ENCODE data around the gene PNPLA8. TPM values are rescaled to one million over a fixed set of nuclear protein-coding genes. Genes with fewer than 3 reads are reported as not detected.

Gene PNPLA8
- total RNA-seq, 2 donors from 2014 or later = 14.1 to 28.8 TPM

DNA sequence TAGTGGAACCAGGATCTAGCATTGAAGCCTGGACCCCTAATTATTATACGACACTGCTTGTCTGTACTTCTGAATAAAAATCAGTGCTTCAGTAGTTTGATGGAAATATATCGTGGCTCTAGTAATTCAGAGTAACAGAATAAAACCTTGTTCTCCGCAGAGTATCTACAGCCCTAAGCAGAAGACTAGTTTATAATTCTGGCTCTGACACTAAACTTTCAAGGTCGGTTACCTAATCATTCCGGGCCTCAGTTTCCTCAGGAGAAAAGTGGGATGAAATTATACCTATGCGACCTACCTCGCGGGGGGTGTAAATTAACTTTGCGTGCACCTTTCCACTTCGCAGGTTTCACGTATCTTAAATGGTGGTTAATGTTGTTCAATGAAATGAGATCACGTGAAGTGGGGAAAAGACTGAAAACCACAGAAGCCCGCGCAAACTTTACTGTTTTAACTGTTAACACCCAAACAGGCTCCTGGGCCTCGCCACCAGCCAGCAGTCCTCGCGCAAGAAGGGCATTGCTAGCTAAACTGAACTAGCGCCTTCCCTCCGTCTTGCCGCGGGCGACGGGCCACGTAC, 43.0 kb upstream of the PNPLA8 start:
- H3K9me3 ChIP-seq = no peaks in the 10 kb centered on the region
- intact Hi-C loops (cut with DNase I) = loop anchor here (5.0 kb wide), 1 partner anchor 42 kb away; the partner anchor contains the start of gene PNPLA8
- TF ChIP-seq, protein P1, sequence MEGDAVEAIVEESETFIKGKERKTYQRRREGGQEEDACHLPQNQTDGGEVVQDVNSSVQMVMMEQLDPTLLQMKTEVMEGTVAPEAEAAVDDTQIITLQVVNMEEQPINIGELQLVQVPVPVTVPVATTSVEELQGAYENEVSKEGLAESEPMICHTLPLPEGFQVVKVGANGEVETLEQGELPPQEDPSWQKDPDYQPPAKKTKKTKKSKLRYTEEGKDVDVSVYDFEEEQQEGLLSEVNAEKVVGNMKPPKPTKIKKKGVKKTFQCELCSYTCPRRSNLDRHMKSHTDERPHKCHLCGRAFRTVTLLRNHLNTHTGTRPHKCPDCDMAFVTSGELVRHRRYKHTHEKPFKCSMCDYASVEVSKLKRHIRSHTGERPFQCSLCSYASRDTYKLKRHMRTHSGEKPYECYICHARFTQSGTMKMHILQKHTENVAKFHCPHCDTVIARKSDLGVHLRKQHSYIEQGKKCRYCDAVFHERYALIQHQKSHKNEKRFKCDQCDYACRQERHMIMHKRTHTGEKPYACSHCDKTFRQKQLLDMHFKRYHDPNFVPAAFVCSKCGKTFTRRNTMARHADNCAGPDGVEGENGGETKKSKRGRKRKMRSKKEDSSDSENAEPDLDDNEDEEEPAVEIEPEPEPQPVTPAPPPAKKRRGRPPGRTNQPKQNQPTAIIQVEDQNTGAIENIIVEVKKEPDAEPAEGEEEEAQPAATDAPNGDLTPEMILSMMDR (IDR thresholded peaks at IDR 0.05) = no peak
- no peaks in the 10 kb centered on the region for H3K27me3 ChIP-seq
- no peak for DNase-seq
- peaks cover 12% of the 10 kb centered on the region for H3K4me1 ChIP-seq
- peak overlapping the region; percentile 89 for H3K4me3 ChIP-seq
- H3K36me3 ChIP-seq = no peaks in the 10 kb centered on the region
- H3K9ac ChIP-seq (ENCODE audit: low read depth in 2 of 2, low read length in 2 of 2) = peak overlapping the region; percentile 80 to 88
- H3K27ac ChIP-seq = peak overlapping the region; percentile 98

DNA sequence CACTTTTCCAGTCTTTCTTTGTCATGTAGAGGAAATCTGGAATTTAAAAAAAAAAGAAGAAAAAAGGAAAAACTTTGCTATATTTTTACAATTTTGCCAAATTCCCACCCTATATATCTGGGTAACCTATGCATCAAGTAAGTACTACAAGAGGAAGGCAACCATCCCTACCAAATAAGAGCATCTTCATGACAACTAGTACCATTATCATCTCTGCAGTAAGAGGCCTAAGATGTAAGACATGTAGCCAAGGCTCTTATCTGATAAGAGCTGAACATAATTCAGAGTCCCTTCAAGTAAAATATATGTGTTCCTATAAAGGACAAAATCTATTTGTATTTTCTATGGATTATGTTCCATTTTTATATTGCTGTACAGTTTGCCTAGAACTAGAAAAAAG, 40.1 kb upstream of the PNPLA8 start:
- Histone ChIP-seq H3K9me3 (no peaks in the 10 kb centered on the region), H3K27me3 (no peaks in the 10 kb centered on the region), H3K27ac (no peak overlapping the region), H3K9ac (ENCODE audit: low read depth in 2 of 2, low read length in 2 of 2) (no peak overlapping the region), H3K4me3 (no peak overlapping the region), H3K4me1 (peaks cover 8% of the 10 kb centered on the region), H3K36me3 (no peaks in the 10 kb centered on the region)
- TF ChIP-seq, protein P1 (IDR thresholded peaks at IDR 0.05) = no peak
- no peak for DNase-seq
- intact Hi-C loops (cut with DNase I) = loop anchor here (5.0 kb wide), 1 partner anchor 39 kb away; the partner anchor contains the start of gene PNPLA8

DNA sequence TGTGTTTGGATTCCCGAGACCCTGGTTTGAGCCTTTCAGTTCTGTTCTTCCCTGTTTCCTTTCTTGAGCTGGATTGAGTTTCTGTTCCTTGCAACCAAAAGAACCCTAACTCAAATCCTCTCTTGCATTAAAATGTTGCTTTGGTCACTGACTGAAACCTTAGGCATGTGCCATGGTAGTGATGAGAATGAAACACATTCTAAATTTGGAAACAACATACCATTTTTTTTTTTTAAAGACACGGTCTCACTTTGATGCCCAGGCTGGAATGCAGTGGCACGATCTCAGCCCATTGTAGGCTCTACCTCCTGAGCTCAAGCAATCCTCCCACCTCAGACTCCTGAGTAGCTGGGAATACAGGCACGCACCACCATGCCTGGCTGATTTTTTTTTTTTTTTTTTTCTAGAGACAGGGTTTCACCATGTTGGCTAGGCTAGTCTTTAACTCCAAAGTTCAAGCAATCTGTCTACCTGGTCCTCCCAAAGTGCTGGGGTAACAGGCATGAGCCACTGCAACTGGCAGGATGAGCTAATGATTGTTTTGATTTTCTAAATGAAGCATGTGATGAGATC, 35.2 kb upstream of the PNPLA8 start:
- Histone ChIP-seq H3K4me1 (no peaks in the 10 kb centered on the region), H3K4me3 (no peak overlapping the region), H3K36me3 (no peaks in the 10 kb centered on the region), H3K9ac (ENCODE audit: low read depth in 2 of 2, low read length in 2 of 2) (no peak overlapping the region), H3K27ac (no peak overlapping the region), H3K9me3 (no peaks in the 10 kb centered on the region), H3K27me3 (no peaks in the 10 kb centered on the region)
- TF ChIP-seq, protein P1 (IDR thresholded peaks at IDR 0.05) = no peak
- DNase-seq = no peak
- intact Hi-C loops (cut with DNase I) = no loop called here

DNA sequence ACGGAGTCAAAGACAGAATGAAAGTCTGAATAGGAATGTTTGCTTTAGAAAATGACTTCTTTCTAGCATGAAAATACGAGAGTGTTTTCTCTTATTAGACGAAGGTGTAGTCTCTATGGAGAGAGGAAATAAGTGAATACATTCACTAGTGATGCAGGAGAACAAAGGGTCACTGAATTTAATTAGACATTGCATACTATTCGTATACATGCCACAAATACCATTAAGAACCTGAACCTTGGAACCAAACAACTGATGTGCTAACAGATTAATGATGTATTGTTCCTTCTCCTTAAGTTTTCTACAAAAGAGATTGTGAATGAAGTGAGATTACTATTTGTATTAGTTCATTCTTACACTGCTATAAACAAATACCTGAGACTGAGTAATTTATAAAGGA, 33.3 kb upstream of the PNPLA8 start:
- Histone ChIP-seq H3K9ac (ENCODE audit: low read depth in 2 of 2, low read length in 2 of 2) (no peak overlapping the region), H3K27ac (no peak overlapping the region), H3K4me1 (no peaks in the 10 kb centered on the region), H3K9me3 (no peaks in the 10 kb centered on the region), H3K4me3 (no peak overlapping the region), H3K27me3 (no peaks in the 10 kb centered on the region), H3K36me3 (no peaks in the 10 kb centered on the region)
- DNase-seq = no peak
- TF ChIP-seq, protein P1 (IDR thresholded peaks at IDR 0.05) = no peak
- intact Hi-C loops (cut with DNase I) = no loop called here

DNA sequence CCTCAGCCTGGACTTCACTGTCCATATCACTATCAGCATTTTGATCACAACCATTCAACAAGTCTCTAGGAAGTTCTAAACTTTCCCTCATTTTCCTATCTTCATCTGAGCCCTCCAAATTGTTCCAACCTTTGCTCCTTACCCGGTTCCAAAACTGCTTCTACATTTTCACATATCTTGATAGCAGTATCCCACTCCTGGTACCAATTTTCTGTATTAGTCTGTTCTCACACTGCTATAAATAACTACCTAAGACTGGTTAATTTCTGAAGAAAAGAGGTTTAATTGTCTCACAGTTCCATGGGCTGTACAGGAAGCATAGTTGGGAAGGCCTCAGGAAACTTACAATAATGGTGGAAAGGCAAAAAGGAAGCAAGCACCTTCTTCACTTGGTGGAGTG, 31.7 kb upstream of the PNPLA8 start:
- no peaks in the 10 kb centered on the region for H3K36me3 ChIP-seq
- no peaks in the 10 kb centered on the region for H3K4me1 ChIP-seq
- no peaks in the 10 kb centered on the region for H3K9me3 ChIP-seq
- no peak for DNase-seq
- no peak overlapping the region for H3K27ac ChIP-seq
- TF ChIP-seq, protein P1 (IDR thresholded peaks at IDR 0.05) = no peak
- no peak overlapping the region for H3K9ac ChIP-seq (ENCODE audit: low read depth in 2 of 2, low read length in 2 of 2)
- intact Hi-C loops (cut with DNase I) = no loop called here
- no peaks in the 10 kb centered on the region for H3K27me3 ChIP-seq
- no peak overlapping the region for H3K4me3 ChIP-seq

Measured in colonic mucosa (tissue), 4 donors.